Heart right ventricle (tissue), 16 donors: ENCODE data around the gene CDKL1. TPM values are rescaled to one million over a fixed set of nuclear protein-coding genes. Genes with fewer than 3 reads are reported as not detected.

Experiments used
- ATAC-seq, 8 donors: fragments of 200-7000 bp; cut with Tn5 transposase; one replicate each; pipeline ENCODE4 v1.9.1; 2020; ENCODE audit warnings: mild to moderate bottlenecking in 8 of 8, moderate library complexity in 8 of 8, moderate number of reproducible peaks in 1 of 8
- DNase-seq, 2 donors: peaks; one replicate each; pipeline ENCODE4 v3.0.0-alpha.2; 2020
- H3K27ac ChIP-seq, 10 donors: fragments of 200-600 bp; sonication (generic) in 2 of 10; one replicate each; pipeline versions ENCODE4 v1.5.0 to v1.8.0; 2020 to 2022; ENCODE audit warnings: mild to moderate bottlenecking in 3 of 10
- H3K27me3 ChIP-seq, 7 donors: fragments of 200-600 bp; one replicate each; pipeline ENCODE4 v1.8.0; 2021 to 2022; ENCODE audit warnings: mild to moderate bottlenecking in 2 of 7
- H3K36me3 ChIP-seq, 9 donors: fragments of 200-600 bp; sonication (generic) in 1 of 9; one replicate each; pipeline versions ENCODE4 v1.5.0 to v1.8.0; 2020 to 2022; ENCODE audit warnings: mild to moderate bottlenecking in 2 of 9
- H3K4me1 ChIP-seq, 9 donors: fragments of 200-600 bp; sonication (generic) in 1 of 9; one replicate each; pipeline versions ENCODE4 v1.5.0 to v1.8.0; 2020 to 2022; ENCODE audit warnings: mild to moderate bottlenecking in 4 of 9
- H3K4me3 ChIP-seq, 10 donors: fragments of 200-600 bp; sonication (generic) in 2 of 10; one replicate each; pipeline versions ENCODE4 v1.5.0 to v1.8.0; 2020 to 2022; ENCODE audit warnings: mild to moderate bottlenecking in 7 of 10, moderate library complexity in 2 of 10
- H3K9me3 ChIP-seq, 11 donors: fragments of 200-600 bp in 10 of 11; sonication (generic) in 2 of 11; one replicate each; pipeline versions ENCODE4 v1.5.0 to v1.8.0; 2013 to 2022; ENCODE audit warnings: mild to moderate bottlenecking in 2 of 11, control low read depth in 1 of 11, moderate library complexity in 1 of 11
- CTCF ChIP-seq, 9 donors: fragments of 200-600 bp; sonication (generic) in 2 of 9; IDR thresholded peaks; one replicate each; pipeline versions ENCODE4 v1.5.0 to v1.8.0; 2021 to 2022; ENCODE audit warnings: antibody characterized with exemption in 9 of 9, mild to moderate bottlenecking in 5 of 9, moderate library complexity in 1 of 9
- WGBS, 2 donors: extraction: QIAGEN DNeasy Blood & Tissue Kit; methylation state at CpG; one replicate each; pipeline ENCODE4 v1.1.7; 2013; ENCODE audit warnings: inconsistent platforms in 1 of 2; 5-methylcytosine and 5-hydroxymethylcytosine counted together
- intact Hi-C, 10 donors: fragments of 100-400 bp; cut with DNase I; formaldehyde crosslinking; loops; one replicate each; pipeline versions ENCODE4 v1.11.1 to v1.14.2; 2022
- polyA plus RNA-seq, 2 donors: library from polyadenylated mRNA; stranded (reverse); fragments of 200-250 nt; gene quantifications; one replicate each; pipeline ENCODE4 v1.2.3, GENCODE V29; 2013
- total RNA-seq, 10 donors: library from RNA; stranded (reverse); fragmentation: NEBNext Ultra II Directional in 3 of 10; extraction: Animal tissue kit (Norgen Biotek cat#: 25700) in 3 of 10; gene quantifications; one replicate each; pipeline versions ENCODE4 v1.2.1 to v1.2.4, GENCODE V29; 2021 to 2023
- donor health status: Arrhythmogenic right ventricular cardiomyopathy.
- donor health status: ischemic (EF 13 %, LVEDD 7.1; RV severe dilation, severe dysfunction).
- donor health status: healthy with polysubstance abuse.
- donor health status: DM: no; HTN: yes; CAD: no.
- donor health status: DM: no; HTN: no; CAD: no.
- donor health status: ischemic (EF 25% LVEDD 6.9; RV normal size, moderate dysfunction).
- donor health status: ischemic (EF 25% LVEDD 5.7; RV mildly dilated, moderate dysfunction).
- donor health status: healthy.
- donor health status: DM: yes; HTN: yes; CAD: no.
- donor health status: Ischemic cardiomyopathy.
- donor health status: ischemic (EF 35%, LVEDD 5.7; RV mildly dilated, moderate dysfunction).
- donor health status: nonischemic (EF 11% LVEDD 7.7; RV severe dilation, severe dysfunction).
- donor health status: DM: yes; HTN: yes; CAD: no.
- donor health status: PGD.
- donor health status: ischemic (EF 29% LVEDD 5.4; RV normal size, mild dysfunction).
- donor health status: nonischemic (EF 23%, LVEDD 6.1; RV moderate dilation, normal function).

Gene CDKL1
- total and polyA plus RNA-seq, 12 donors: 0.71 to 6.0 (median 2.1) TPM

GRCh38 chr14:50397390-50398188, 908 bp upstream of the CDKL1 start:
- H3K36me3 ChIP-seq: no peaks in the 10 kb centered on the region
- H3K9me3 ChIP-seq: no peaks in the 10 kb centered on the region
- DNase-seq (peak in 1 of 2 donors; percentile 15), ATAC-seq (peak in 7 of 8 donors; percentile 15 to 75 (median 47))
- H3K4me3 ChIP-seq: peak overlapping the region; percentile 16 to 84 (median 74)
- intact Hi-C loops: loop anchor here in 3 of 10 donors (5.0 kb wide), 3 partner anchors 50 to 75 kb away; no protein-coding TSS in a partner anchor
- no peaks in the 10 kb centered on the region for H3K27me3 ChIP-seq
- peak overlapping the region in 9 of 10 donors; percentile 31 to 89 (median 80) for H3K27ac ChIP-seq
- 15% methylated on average over 9 of the region's 9 CpGs for WGBS, 2 donors
- no peak for TF ChIP-seq CTCF (IDR thresholded peaks at IDR 0.05)
- H3K4me1 ChIP-seq: peaks cover 0 to 36% (median 17%) of the 10 kb centered on the region in 9 donors

- WGBS, 2 donors: 71 to 72% methylated on average over 5 of the region's 5 CpGs
- intact Hi-C loops: loop anchor here in 3 of 10 donors (5.0 kb wide), 3 partner anchors 48 to 73 kb away; no protein-coding TSS in a partner anchor
- H3K27ac ChIP-seq: peak overlapping the region in 3 of 10 donors; percentile 36 to 89 (median 77)
These were observed 1.2 kb downstream of the CDKL1 start for GRCh38 chr14:50395448-50395847.

GRCh38 chr14:50394713-50395112, 2.0 kb downstream of the CDKL1 start:
- intact Hi-C loops: loop anchor here in 3 of 10 donors (5.0 kb wide), 4 partner anchors 37 to 72 kb away; no protein-coding TSS in a partner anchor
- WGBS, 2 donors: 95 to 97% methylated on average over 5 of the region's 5 CpGs
- DNase-seq: no peak

More at GRCh38 chr14:50395448-50395847, 1.2 kb downstream of the CDKL1 start:
- H3K27me3 ChIP-seq: no peaks in the 10 kb centered on the region
- no peak for DNase-seq
- H3K4me1 ChIP-seq: peaks cover 0 to 36% (median 17%) of the 10 kb centered on the region in 9 donors
- H3K4me3 ChIP-seq: peak overlapping the region in 8 of 10 donors; percentile 62 to 84 (median 76)
- peaks cover 0 to 5% (median 0%) of the 10 kb centered on the region in 9 donors for H3K36me3 ChIP-seq
- TF ChIP-seq CTCF (IDR thresholded peaks at IDR 0.05): no peak
- no peak for ATAC-seq
- H3K9me3 ChIP-seq: no peaks in the 10 kb centered on the region

More at GRCh38 chr14:50394713-50395112, 2.0 kb downstream of the CDKL1 start:
- H3K4me1 ChIP-seq: peaks cover 0 to 34% (median 17%) of the 10 kb centered on the region in 9 donors
- H3K27me3 ChIP-seq: no peaks in the 10 kb centered on the region
- no peak for TF ChIP-seq CTCF (IDR thresholded peaks at IDR 0.05)
- no peak overlapping the region for H3K27ac ChIP-seq
- peaks cover 0 to 5% (median 0%) of the 10 kb centered on the region in 9 donors for H3K36me3 ChIP-seq
- no peak overlapping the region for H3K4me3 ChIP-seq
- H3K9me3 ChIP-seq: no peaks in the 10 kb centered on the region
- no peak for ATAC-seq
